Left lung (tissue), 14 donors: ENCODE data around the gene CD300LF. TPM values are rescaled to one million over a fixed set of nuclear protein-coding genes. Genes with fewer than 3 reads are reported as not detected.

ENCODE experiments used
- ATAC-seq: fragments of 200-7000 bp; cut with Tn5 transposase; one replicate; pipeline ENCODE4 v1.9.1; 2020; ENCODE audit warnings: moderate library complexity
- DNase-seq, 4 donors: peaks; one replicate each; pipeline ENCODE4 v3.0.0-alpha.2; 2013 to 2020
- H3K27ac ChIP-seq, 2 donors: fragments of 200-600 bp; sonication (generic) in 1 of 2; one replicate each; pipeline versions ENCODE4 v1.5.0 to v1.8.0; 2020 to 2021
- H3K27me3 ChIP-seq, 2 donors: fragments of 200-600 bp; sonication (generic) in 1 of 2; one replicate each; pipeline versions ENCODE4 v1.5.0 to v1.8.0; 2020 to 2021
- H3K36me3 ChIP-seq, 2 donors: fragments of 200-600 bp; sonication (generic) in 1 of 2; one replicate each; pipeline versions ENCODE4 v1.5.0 to v1.8.0; 2020 to 2021
- H3K4me1 ChIP-seq, 2 donors: fragments of 200-600 bp; one replicate each; pipeline ENCODE4 v1.8.0; 2021
- H3K4me3 ChIP-seq, 2 donors: fragments of 200-600 bp; sonication (generic) in 1 of 2; one replicate each; pipeline versions ENCODE4 v1.5.0 to v1.8.0; 2020 to 2021; ENCODE audit warnings: mild to moderate bottlenecking in 1 of 2
- H3K9me3 ChIP-seq, 2 donors: fragments of 200-600 bp; sonication (generic) in 1 of 2; one replicate each; pipeline versions ENCODE4 v1.5.0 to v1.8.0; 2020 to 2021
- CTCF ChIP-seq, 2 donors: fragments of 200-600 bp; sonication (generic) in 1 of 2; IDR thresholded peaks; one replicate each; pipeline versions ENCODE4 v1.5.0 to v1.8.0; 2021; ENCODE audit warnings: antibody characterized with exemption in 2 of 2
- intact Hi-C, 2 donors: fragments of 100-400 bp; cut with DNase I; formaldehyde crosslinking; loops; one replicate each; pipeline versions ENCODE4 v1.11.2 to v1.14.2; 2022
- long read RNA-seq, 12 donors: library from polyadenylated mRNA in 2 of 12; unstranded in 2 of 12; transcript quantifications; one replicate each; pipeline ENCODE4 v2.0.0 and lab custom pipeline, GENCODE V29; 2019 to 2026
- polyA plus RNA-seq, 6 donors: library from polyadenylated mRNA; unstranded; fragments of 120-200 nt; gene quantifications; one replicate each; pipeline ENCODE4 v1.2.1, GENCODE V29; 2013; ENCODE audit not compliant: insufficient read length in 6 of 6
- total RNA-seq, 2 donors: library from RNA; stranded (reverse); fragmentation: NEBNext Ultra II Directional; extraction: Animal tissue kit (Norgen Biotek cat#: 25700); gene quantifications; one replicate each; pipeline ENCODE4 v1.2.1, GENCODE V29; 2021
- donor health status: DM: no; HTN: yes; CAD: no.
- donor health status: DM: no; HTN: no; CAD: no.

The CD300LF gene
- total RNA-seq (10 to 100 TPM; 18.7 to 26.7 TPM), polyA plus RNA-seq (under 1 TPM; 0.33 to 0.85 (median 0.63) TPM)
- long read RNA-seq, donor 1: 0 reads
- long read RNA-seq, donor 2: 0 reads
- long read RNA-seq, donor 3: 0 reads
- long read RNA-seq, donor 4, transcript CD300LF-202 (7 exons, 1,764 nt): major isoform, 11 of 14 reads
- long read RNA-seq, donor 4, partial matches to known transcripts: 0 of 14 reads
- long read RNA-seq, donor 4, other reads (novel, unspliced or antisense): 1 of 14 reads
- long read RNA-seq, donor 5: 0 reads
- long read RNA-seq, donor 6: 0 reads
- long read RNA-seq, donor 7: 0 reads
- long read RNA-seq, donor 8: 0 reads
- long read RNA-seq, donor 9: 0 reads
- long read RNA-seq, donor 10, transcript CD300LF-202 (7 exons, 1,764 nt): major isoform, 14 of 30 reads
- long read RNA-seq, donor 10, partial matches to known transcripts: 2 of 30 reads
- long read RNA-seq, donor 10, other reads (novel, unspliced or antisense): 9 of 30 reads
- long read RNA-seq, donor 11: 0 reads
- long read RNA-seq, donor 12: 0 reads

- peak within 1 kb of the TSS; percentile 42 to 86 for H3K27ac ChIP-seq
Observed at GRCh38 chr17:74712756-74713155, at the start of gene CD300LF. TSS of gene CD300LF (minus strand) at chr17:74712923. CDS start at chr17:74712866, 57 bp downstream.

GRCh38 chr17:74761931-74762330 is 49.2 kb upstream of the CD300LF start:
- no peak for TF ChIP-seq CTCF (IDR thresholded peaks at IDR 0.05)
- Histone ChIP-seq H3K27ac (no peak overlapping the region), H3K4me1 (peaks cover 23 to 55% of the 10 kb centered on the region in 2 donors), H3K4me3 (no peak overlapping the region), H3K36me3 (peaks cover 0 to 21% of the 10 kb centered on the region in 2 donors), H3K27me3 (no peaks in the 10 kb centered on the region), H3K9me3 (no peaks in the 10 kb centered on the region)
- DNase-seq (no peak), ATAC-seq (no peak)
- intact Hi-C loops: no loop called here

More at GRCh38 chr17:74712756-74713155, at the start of gene CD300LF:
- intact Hi-C loops: no loop called here
- peaks cover 0 to 50% of the 10 kb centered on the region in 2 donors for H3K4me1 ChIP-seq
- no peaks in the 10 kb centered on the region for H3K36me3 ChIP-seq
- ATAC-seq (peak; percentile 51), DNase-seq (peak in 2 of 4 donors; percentile 75 to 84)
- H3K4me3 ChIP-seq: peak within 1 kb of the TSS; percentile 7 to 51
- TF ChIP-seq CTCF (IDR thresholded peaks at IDR 0.05): no peak
- no peaks in the 10 kb centered on the region for H3K9me3 ChIP-seq
- H3K27me3 ChIP-seq: peaks cover 0 to 20% of the 10 kb centered on the region in 2 donors

- H3K9me3 ChIP-seq: no peaks in the 10 kb centered on the region
- TF ChIP-seq CTCF (IDR thresholded peaks at IDR 0.05): no peak
- ATAC-seq: no peak
- H3K36me3 ChIP-seq: peaks cover 0 to 21% of the 10 kb centered on the region in 2 donors
- no peak for DNase-seq
- peaks cover 23 to 60% of the 10 kb centered on the region in 2 donors for H3K4me1 ChIP-seq
- no peak overlapping the region for H3K4me3 ChIP-seq
- intact Hi-C loops: no loop called here
- no peak overlapping the region for H3K27ac ChIP-seq
- no peaks in the 10 kb centered on the region for H3K27me3 ChIP-seq
Observed at GRCh38 chr17:74761419-74761818, 48.7 kb upstream of the CD300LF start.

GRCh38 chr17:74760404-74761105 is 47.8 kb upstream of the CD300LF start:
- Histone ChIP-seq H3K4me3 (no peak overlapping the region), H3K9me3 (no peaks in the 10 kb centered on the region), H3K4me1 (peaks cover 23 to 66% of the 10 kb centered on the region in 2 donors), H3K27ac (no peak overlapping the region), H3K27me3 (no peaks in the 10 kb centered on the region), H3K36me3 (peaks cover 0 to 21% of the 10 kb centered on the region in 2 donors)
- no peak for ATAC-seq
- no peak for DNase-seq
- no peak for TF ChIP-seq CTCF (IDR thresholded peaks at IDR 0.05)
- intact Hi-C loops: no loop called here

- intact Hi-C loops: no loop called here
- peak in 2 of 4 donors; percentile 79 to 80 for DNase-seq
- peaks cover 0 to 15% of the 10 kb centered on the region in 2 donors for H3K36me3 ChIP-seq
- no peak for TF ChIP-seq CTCF (IDR thresholded peaks at IDR 0.05)
- peak; percentile 71 for ATAC-seq
- no peaks in the 10 kb centered on the region for H3K9me3 ChIP-seq
- H3K4me3 ChIP-seq: no peak overlapping the region
- no peaks in the 10 kb centered on the region for H3K27me3 ChIP-seq
- peaks cover 23 to 69% of the 10 kb centered on the region in 2 donors for H3K4me1 ChIP-seq
- no peak overlapping the region for H3K27ac ChIP-seq
Observed at GRCh38 chr17:74759941-74760340, 47.2 kb upstream of the CD300LF start.
